ENCODE data around the gene MYOZ2.

Gene MYOZ2

GRCh38 chr4:119211867-119212233 lies 76.2 kb downstream of the MYOZ2 start:
- H3K36me3 Mint-ChIP-seq (ENCODE audit: low read depth) = no peaks in the 10 kb centered on the region
- TF ChIP-seq, protein P1, sequence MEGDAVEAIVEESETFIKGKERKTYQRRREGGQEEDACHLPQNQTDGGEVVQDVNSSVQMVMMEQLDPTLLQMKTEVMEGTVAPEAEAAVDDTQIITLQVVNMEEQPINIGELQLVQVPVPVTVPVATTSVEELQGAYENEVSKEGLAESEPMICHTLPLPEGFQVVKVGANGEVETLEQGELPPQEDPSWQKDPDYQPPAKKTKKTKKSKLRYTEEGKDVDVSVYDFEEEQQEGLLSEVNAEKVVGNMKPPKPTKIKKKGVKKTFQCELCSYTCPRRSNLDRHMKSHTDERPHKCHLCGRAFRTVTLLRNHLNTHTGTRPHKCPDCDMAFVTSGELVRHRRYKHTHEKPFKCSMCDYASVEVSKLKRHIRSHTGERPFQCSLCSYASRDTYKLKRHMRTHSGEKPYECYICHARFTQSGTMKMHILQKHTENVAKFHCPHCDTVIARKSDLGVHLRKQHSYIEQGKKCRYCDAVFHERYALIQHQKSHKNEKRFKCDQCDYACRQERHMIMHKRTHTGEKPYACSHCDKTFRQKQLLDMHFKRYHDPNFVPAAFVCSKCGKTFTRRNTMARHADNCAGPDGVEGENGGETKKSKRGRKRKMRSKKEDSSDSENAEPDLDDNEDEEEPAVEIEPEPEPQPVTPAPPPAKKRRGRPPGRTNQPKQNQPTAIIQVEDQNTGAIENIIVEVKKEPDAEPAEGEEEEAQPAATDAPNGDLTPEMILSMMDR (IDR thresholded peaks at IDR 0.05; ENCODE audit: unreplicated experiment in 3 of 3) = no peak
- H3K27me3 Mint-ChIP-seq (ENCODE audit: low read depth) = no peaks in the 10 kb centered on the region
- H3K4me1 Mint-ChIP-seq = peaks cover 6% of the 10 kb centered on the region
- H3K27ac Mint-ChIP-seq = peak overlapping the region; percentile 96 to 98 (median 98)
- peak overlapping the region; percentile 87 to 92 (median 91) for H3K4me3 Mint-ChIP-seq
- no peaks in the 10 kb centered on the region for H3K9me3 Mint-ChIP-seq

GRCh38 chr4:119212234-119212963 lies 76.8 kb downstream of the MYOZ2 start, which contains the start of gene USP53:
TSS of gene USP53 (plus strand) at chr4:119212713. CDS start at chr4:119239760, 27,047 bp downstream.
- no peaks in the 10 kb centered on the region for H3K27me3 Mint-ChIP-seq (ENCODE audit: low read depth)
- H3K4me3 Mint-ChIP-seq = peak within 1 kb of the TSS; percentile 87 to 92 (median 91)
- H3K9me3 Mint-ChIP-seq = no peaks in the 10 kb centered on the region
- H3K4me1 Mint-ChIP-seq = peaks cover 6% of the 10 kb centered on the region
- peak within 1 kb of the TSS; percentile 96 to 98 (median 98) for H3K27ac Mint-ChIP-seq
- peaks cover 5% of the 10 kb centered on the region for H3K36me3 Mint-ChIP-seq (ENCODE audit: low read depth)
- TF ChIP-seq, protein P1 (IDR thresholded peaks at IDR 0.05; ENCODE audit: unreplicated experiment in 3 of 3) = no peak

GRCh38 chr4:119212964-119213606 lies 77.5 kb downstream of the MYOZ2 start:
- Mint-ChIP-seq H3K4me1 (peaks cover 6% of the 10 kb centered on the region), H3K4me3 (peak overlapping the region; percentile 87 to 92 (median 91)), H3K27ac (peak overlapping the region; percentile 96 to 98 (median 98)), H3K36me3 (ENCODE audit: low read depth) (peaks cover 12% of the 10 kb centered on the region), H3K9me3 (no peaks in the 10 kb centered on the region), H3K27me3 (ENCODE audit: low read depth) (no peaks in the 10 kb centered on the region)
- TF ChIP-seq, protein P1 (IDR thresholded peaks at IDR 0.05; ENCODE audit: unreplicated experiment in 3 of 3) = no peak

DNA sequence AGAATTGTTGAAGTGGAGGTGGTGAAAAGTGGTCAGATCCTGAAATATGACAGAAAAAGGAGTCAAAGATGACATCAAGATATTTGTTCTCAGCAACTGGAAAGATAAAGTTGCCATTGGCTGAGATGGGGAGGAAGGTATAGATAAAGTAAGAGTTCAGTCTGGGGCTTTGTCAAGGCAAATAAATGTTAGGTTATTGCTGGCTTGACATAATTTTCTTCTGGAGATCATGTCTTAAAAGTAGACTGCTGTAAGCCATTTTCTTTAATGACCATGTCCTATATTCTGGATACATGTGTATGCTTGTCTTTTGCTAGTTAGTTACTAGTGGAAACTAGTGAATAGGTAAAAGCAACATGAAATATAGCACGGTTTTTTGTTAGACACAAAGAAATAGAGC lies 82.5 kb downstream of the MYOZ2 start:
- Mint-ChIP-seq H3K4me1 (peaks cover 3% of the 10 kb centered on the region), H3K27ac (no peak overlapping the region), H3K27me3 (ENCODE audit: low read depth) (no peaks in the 10 kb centered on the region), H3K36me3 (ENCODE audit: low read depth) (peaks cover 42% of the 10 kb centered on the region), H3K4me3 (no peak overlapping the region), H3K9me3 (peaks cover 2% of the 10 kb centered on the region)
- TF ChIP-seq, protein P1 (IDR thresholded peaks at IDR 0.05; ENCODE audit: unreplicated experiment in 3 of 3) = no peak

DNA sequence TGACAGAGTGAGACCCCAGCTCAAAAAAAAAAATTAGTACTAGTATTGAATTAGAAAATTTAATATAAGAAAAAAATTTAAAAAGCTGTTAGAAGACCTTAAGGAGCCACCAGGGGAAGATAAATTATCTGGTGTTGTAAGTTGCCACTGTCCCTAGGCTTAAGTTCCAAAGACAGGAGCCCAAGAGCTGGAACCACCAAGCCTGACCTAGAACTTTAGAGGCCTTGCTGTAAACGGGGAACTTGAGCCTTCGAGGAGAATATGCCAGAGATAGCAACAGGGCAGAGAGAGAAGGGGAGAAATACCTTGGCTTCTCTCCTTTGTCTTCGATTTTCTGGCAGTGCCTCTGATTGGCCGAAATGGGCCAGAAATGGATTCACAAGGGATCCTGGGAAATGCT lies 85.8 kb downstream of the MYOZ2 start:
- H3K27me3 Mint-ChIP-seq (ENCODE audit: low read depth) = no peaks in the 10 kb centered on the region
- H3K36me3 Mint-ChIP-seq (ENCODE audit: low read depth) = peaks cover 62% of the 10 kb centered on the region
- no peaks in the 10 kb centered on the region for H3K4me1 Mint-ChIP-seq
- H3K4me3 Mint-ChIP-seq = no peak overlapping the region
- TF ChIP-seq, protein P1 (IDR thresholded peaks at IDR 0.05; ENCODE audit: unreplicated experiment in 3 of 3) = no peak
- H3K9me3 Mint-ChIP-seq = peaks cover 9% of the 10 kb centered on the region
- H3K27ac Mint-ChIP-seq = no peak overlapping the region

Measured in nephron (organoid).